HG02623 (cell line): ENCODE results near the gene POU2F1.
"Not testable (repeated sequence)": the region's sequence is repeated elsewhere in the genome, so short reads cannot be mapped to it uniquely, and the experiment has no call there.

Source experiments
- ATAC-seq: cut with Tn5 transposase; IDR thresholded peaks from one replicate; pipeline ENCODE4 v1.9.1; 2021; ENCODE audit warnings: moderate library complexity; ENCODE audit not compliant: unreplicated experiment

The POU2F1 gene

GRCh38 chr1:167305706-167306277, 85.1 kb downstream of the POU2F1 start:
- ATAC-seq = no peak

- ATAC-seq = no peak
Observed at GRCh38 chr1:167310732-167311131, 90.0 kb downstream of the POU2F1 start.

- ATAC-seq = no peak
Observed at GRCh38 chr1:167312871-167313270, 92.2 kb downstream of the POU2F1 start.

GRCh38 chr1:167314671-167315070, 94.0 kb downstream of the POU2F1 start:
- no peak for ATAC-seq

GRCh38 chr1:167317463-167317862, 96.8 kb downstream of the POU2F1 start:
- no peak for ATAC-seq

- not testable (repeated sequence) for ATAC-seq
Observed at GRCh38 chr1:167319206-167319605, 98.5 kb downstream of the POU2F1 start.

GRCh38 chr1:167322483-167322882, 101.8 kb downstream of the POU2F1 start:
- no peak for ATAC-seq

GRCh38 chr1:167325151-167325550, 104.5 kb downstream of the POU2F1 start:
- ATAC-seq = no peak

- no peak for ATAC-seq
Observed at GRCh38 chr1:167328306-167328815, 107.7 kb downstream of the POU2F1 start.

- ATAC-seq = peak; percentile 56
Observed at GRCh38 chr1:167328816-167329483, 108.3 kb downstream of the POU2F1 start.

- ATAC-seq = no peak
Observed at GRCh38 chr1:167330601-167331293, 110.1 kb downstream of the POU2F1 start.

GRCh38 chr1:167331650-167332049, 111.0 kb downstream of the POU2F1 start:
- no peak for ATAC-seq

GRCh38 chr1:167332503-167332902, 111.8 kb downstream of the POU2F1 start:
- no peak for ATAC-seq

GRCh38 chr1:167333124-167333523, 112.4 kb downstream of the POU2F1 start:
- ATAC-seq = no peak

- no peak for ATAC-seq
Observed at GRCh38 chr1:167333703-167334102, 113.0 kb downstream of the POU2F1 start.

- ATAC-seq = no peak
Observed at GRCh38 chr1:167339405-167339804, 118.7 kb downstream of the POU2F1 start.

GRCh38 chr1:167342846-167343245, 122.2 kb downstream of the POU2F1 start:
- ATAC-seq = no peak

GRCh38 chr1:167344112-167344511, 123.4 kb downstream of the POU2F1 start:
- no peak for ATAC-seq

GRCh38 chr1:167344615-167345385, 124.1 kb downstream of the POU2F1 start:
- no peak for ATAC-seq

- ATAC-seq = no peak
Observed at GRCh38 chr1:167345386-167345733, 124.7 kb downstream of the POU2F1 start.

GRCh38 chr1:167357305-167357704, 136.6 kb downstream of the POU2F1 start:
- no peak for ATAC-seq
